ENCODE measurements around the gene FAM180A.

Gene FAM180A

DNA sequence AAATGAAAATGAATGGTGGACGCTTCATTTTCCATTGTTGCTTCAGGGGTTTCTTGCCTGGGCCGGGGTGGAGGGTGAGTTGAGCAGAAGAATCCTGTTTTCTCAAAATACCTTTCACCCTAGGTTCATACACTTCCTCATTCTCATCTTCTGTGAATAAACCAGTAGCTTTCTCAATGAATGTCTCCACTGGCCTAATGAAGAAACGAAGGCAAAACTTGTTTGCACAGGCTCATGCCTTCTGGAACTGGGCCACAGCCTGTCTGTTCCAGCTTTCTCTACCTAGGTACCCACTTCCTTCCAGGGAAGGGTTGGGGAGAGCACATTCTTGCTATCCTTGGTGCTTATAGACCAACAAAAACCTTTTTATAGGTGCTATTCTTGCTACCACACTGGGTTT, 65.0 kb downstream of the FAM180A start:
- no peak for DNase-seq (ENCODE audit: low read depth)

DNA sequence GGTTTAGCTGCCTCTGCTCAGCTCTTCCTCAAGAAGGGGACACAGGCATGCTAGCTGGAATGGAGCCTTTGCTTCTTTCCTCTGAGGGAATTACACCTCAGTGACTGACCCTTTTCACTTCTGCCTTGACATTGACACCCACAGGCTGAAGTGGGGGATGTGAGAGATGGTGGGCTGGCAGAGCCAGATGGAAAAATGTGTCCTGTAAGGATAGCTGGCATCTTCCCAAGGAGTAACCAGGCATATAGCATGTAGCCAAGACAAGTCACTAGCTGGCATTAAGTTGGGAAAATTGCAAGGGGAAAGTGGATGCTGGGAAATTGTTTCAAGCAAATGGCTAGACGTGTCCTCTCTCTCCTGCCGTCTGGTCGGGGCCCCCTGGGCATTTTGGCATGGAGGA, 66.4 kb downstream of the FAM180A start:
- DNase-seq (ENCODE audit: low read depth) = no peak

DNA sequence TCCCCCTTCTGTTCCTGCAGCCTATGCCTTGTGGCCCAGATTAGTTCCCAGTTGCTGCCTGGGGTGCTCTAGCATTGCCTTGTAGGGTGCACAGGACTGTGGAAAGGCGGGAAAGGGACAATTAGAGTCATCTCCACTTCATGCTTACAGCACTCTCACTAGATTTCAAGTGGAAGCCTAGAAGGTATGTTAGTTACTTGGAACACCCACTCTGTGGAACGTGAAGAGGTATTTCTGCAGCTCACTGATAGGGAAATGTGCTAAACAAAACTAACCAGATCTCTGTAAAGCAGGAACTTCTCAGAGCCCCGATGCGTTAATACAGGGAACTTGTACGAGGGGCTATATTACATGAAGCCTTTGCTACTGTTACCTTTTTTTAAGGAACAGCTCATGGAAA, 66.9 kb downstream of the FAM180A start:
- no peak for DNase-seq (ENCODE audit: low read depth)

All from iris pigment epithelial cell (primary cell).